Ovary (tissue), 3 donors: Measurements from ENCODE around the gene NUDCD2.

ENCODE experiments used
- CTCF ChIP-seq, 3 donors: fragments of 450-650 bp in 2 of 3; fragments of 200-600 bp in 1 of 3; IDR thresholded peaks; one replicate each; pipeline versions ENCODE4 v1.5.1 to v1.8.0; 2016 to 2022; ENCODE audit warnings: antibody characterized with exemption in 3 of 3, mild to moderate bottlenecking in 1 of 3
- POLR2A ChIP-seq: fragments of 450-650 bp; IDR thresholded peaks from one replicate; pipeline ENCODE4 v1.6.1; 2017; ENCODE audit warnings: antibody characterized with exemption, mild to moderate bottlenecking, moderate library complexity
- donor health status: DM: no; HTN: no; CAD: no.

DNA sequence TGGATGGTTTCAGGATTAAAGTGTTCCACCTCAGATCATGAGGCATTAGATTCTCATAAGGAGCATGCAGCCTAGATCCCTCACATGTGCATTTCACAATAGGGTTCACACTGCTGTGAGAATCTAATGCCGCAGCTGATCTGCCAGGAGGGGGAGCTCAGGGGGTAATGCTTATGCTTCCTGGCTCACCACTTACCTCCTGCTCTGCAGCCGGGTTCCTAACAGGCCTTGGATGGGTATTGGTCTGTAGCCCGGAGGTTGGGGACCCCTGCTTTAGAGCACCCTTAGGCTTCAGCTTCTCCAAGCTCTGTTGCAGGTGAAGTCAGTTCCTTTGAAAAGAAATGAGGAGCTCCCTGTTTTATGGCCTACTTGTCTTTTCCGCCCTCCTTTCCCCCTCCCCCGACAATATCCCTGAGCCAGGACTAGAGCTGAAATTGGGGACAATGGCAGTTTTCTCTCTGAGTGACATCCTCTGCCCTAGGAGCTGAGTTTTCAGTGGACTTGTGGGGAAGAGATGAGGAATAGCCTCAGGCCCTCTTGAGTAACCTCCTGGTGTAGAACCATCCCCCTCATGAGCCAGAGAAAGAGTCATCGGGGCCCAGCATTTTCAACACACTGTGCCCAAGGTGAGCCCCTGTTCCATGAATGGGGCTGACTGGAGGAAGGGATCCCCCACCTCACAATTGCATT is 29.3 kb upstream of the NUDCD2 start:
- TF ChIP-seq CTCF (IDR thresholded peaks at IDR 0.05) (no peak), POLR2A (no peak)
